SU-DHL-6 (cell line): ENCODE results near the gene OR11H7.

Source experiments
- EZH2phosphoT487 ChIP-seq: fragments of 200-600 bp; sonication (generic), shearing (Covaris generic); conservative IDR thresholded peaks from 2 replicates; pipeline ENCODE4 v1.6.1; 2018; ENCODE audit warnings: mild to moderate bottlenecking, antibody characterized with exemption, low read length, moderate library complexity, mixed read lengths
- TF ChIP-seq, protein P1 (sequence below): fragments of 200-600 bp; sonication (generic); IDR thresholded peaks from one replicate; pipeline ENCODE4 v1.5.1; 2017; ENCODE audit warnings: antibody characterized with exemption, mild to moderate bottlenecking, low read length, moderate library complexity; ENCODE audit not compliant: insufficient read depth, poor library complexity, severe bottlenecking

DNA sequence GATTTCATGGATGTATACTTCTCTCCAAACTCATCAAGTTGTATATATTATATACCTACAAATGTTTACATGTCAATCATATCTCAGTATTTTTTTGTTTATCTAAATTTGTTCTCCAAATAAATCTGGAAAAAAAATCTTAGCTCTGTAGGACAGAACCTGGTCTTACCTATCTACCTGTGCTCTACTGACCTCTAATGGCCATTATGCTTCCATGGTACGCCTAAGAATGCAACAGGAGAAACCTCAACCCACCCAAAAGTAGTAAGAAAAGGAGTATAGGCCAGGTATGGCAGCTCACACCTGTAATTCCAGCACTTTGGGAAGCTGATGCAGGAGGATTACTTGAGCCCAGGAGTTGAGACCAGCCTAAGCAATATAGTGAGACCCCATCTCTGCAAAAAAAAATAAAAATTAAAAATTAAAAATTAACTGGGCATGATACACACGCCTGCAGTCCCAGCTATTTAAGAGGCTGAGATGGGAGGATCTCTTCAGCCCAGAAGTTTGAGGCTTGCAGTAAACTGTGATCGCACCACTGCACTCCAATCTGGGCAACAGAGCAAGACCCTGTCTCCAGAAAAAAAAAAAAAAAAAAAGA is 19.0 kb downstream of the OR11H7 start:
- TF ChIP-seq, protein P1, sequence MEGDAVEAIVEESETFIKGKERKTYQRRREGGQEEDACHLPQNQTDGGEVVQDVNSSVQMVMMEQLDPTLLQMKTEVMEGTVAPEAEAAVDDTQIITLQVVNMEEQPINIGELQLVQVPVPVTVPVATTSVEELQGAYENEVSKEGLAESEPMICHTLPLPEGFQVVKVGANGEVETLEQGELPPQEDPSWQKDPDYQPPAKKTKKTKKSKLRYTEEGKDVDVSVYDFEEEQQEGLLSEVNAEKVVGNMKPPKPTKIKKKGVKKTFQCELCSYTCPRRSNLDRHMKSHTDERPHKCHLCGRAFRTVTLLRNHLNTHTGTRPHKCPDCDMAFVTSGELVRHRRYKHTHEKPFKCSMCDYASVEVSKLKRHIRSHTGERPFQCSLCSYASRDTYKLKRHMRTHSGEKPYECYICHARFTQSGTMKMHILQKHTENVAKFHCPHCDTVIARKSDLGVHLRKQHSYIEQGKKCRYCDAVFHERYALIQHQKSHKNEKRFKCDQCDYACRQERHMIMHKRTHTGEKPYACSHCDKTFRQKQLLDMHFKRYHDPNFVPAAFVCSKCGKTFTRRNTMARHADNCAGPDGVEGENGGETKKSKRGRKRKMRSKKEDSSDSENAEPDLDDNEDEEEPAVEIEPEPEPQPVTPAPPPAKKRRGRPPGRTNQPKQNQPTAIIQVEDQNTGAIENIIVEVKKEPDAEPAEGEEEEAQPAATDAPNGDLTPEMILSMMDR = peak; percentile 35
- no peak for TF ChIP-seq EZH2phosphoT487
